CMK (cell line): ENCODE data around the gene CYP27A1.
"Not testable (repeated sequence)": the region's sequence is repeated elsewhere in the genome, so short reads cannot be mapped to it uniquely, and the experiment has no call there.

ENCODE experiments used
- DNase-seq: peaks from one replicate; pipeline ENCODE4 v3.0.0-alpha.2; 2010; ENCODE audit warnings: low read depth

The CYP27A1 gene

GRCh38 chr2:218781691-218782527, at the start of gene CYP27A1:
TSS of gene CYP27A1 (plus strand) at chr2:218782147. CDS start at chr2:218782183, 36 bp downstream.
- DNase-seq: no peak

GRCh38 chr2:218732761-218733158, 49.2 kb upstream of the CYP27A1 start:
- no peak for DNase-seq

- DNase-seq: no peak
Measured at GRCh38 chr2:218733171-218734021, 48.6 kb upstream of the CYP27A1 start.

GRCh38 chr2:218734190-218734975, 47.6 kb upstream of the CYP27A1 start:
- no peak for DNase-seq

- DNase-seq: no peak
Measured at GRCh38 chr2:218736531-218736930, 45.4 kb upstream of the CYP27A1 start.

- no peak for DNase-seq
Measured at GRCh38 chr2:218743068-218743467, 38.9 kb upstream of the CYP27A1 start.

- DNase-seq: no peak
Measured at GRCh38 chr2:218744615-218745014, 37.3 kb upstream of the CYP27A1 start.

GRCh38 chr2:218745160-218745558, 36.8 kb upstream of the CYP27A1 start:
- no peak for DNase-seq

GRCh38 chr2:218745559-218746469, 36.1 kb upstream of the CYP27A1 start:
- DNase-seq: no peak

- no peak for DNase-seq
Measured at GRCh38 chr2:218746470-218746795, 35.5 kb upstream of the CYP27A1 start.

- no peak for DNase-seq
Measured at GRCh38 chr2:218746960-218747359, 35.0 kb upstream of the CYP27A1 start.

- no peak for DNase-seq
Measured at GRCh38 chr2:218748741-218749441, 33.1 kb upstream of the CYP27A1 start.

GRCh38 chr2:218754201-218754600, 27.7 kb upstream of the CYP27A1 start:
- DNase-seq: no peak

- no peak for DNase-seq
Measured at GRCh38 chr2:218754781-218755180, 27.2 kb upstream of the CYP27A1 start.

GRCh38 chr2:218755198-218755566, 26.8 kb upstream of the CYP27A1 start:
- no peak for DNase-seq

- DNase-seq: no peak
Measured at GRCh38 chr2:218755567-218756404, 26.2 kb upstream of the CYP27A1 start.

- DNase-seq: no peak
Measured at GRCh38 chr2:218756599-218757377, 25.2 kb upstream of the CYP27A1 start.

- no peak for DNase-seq
Measured at GRCh38 chr2:218761795-218762194, 20.2 kb upstream of the CYP27A1 start.

GRCh38 chr2:218772759-218773158, 9.2 kb upstream of the CYP27A1 start:
- DNase-seq: not testable (repeated sequence)
